Fibroblast of the aortic adventitia (primary cell): ENCODE data around the gene MEOX1. TPM values are rescaled to one million over a fixed set of nuclear protein-coding genes. Genes with fewer than 3 reads are reported as not detected.

Experiments used
- DNase-seq: peaks from one replicate; pipeline ENCODE4 v3.0.0-alpha.2; 2010; ENCODE audit warnings: low read depth
- H3K4me3 ChIP-seq: 2 replicates; pipeline ENCODE4 v1.5.1; 2011; ENCODE audit warnings: low read depth, mild to moderate bottlenecking, control low read depth, low read length, moderate library complexity
- total RNA-seq: library from RNA; depleted of rRNA; stranded (reverse); fragments of >200 nt; gene quantifications from 2 replicates; pipeline ENCODE4 v1.2.3, GENCODE V29; 2012; ENCODE audit warnings: low replicate concordance
- TF ChIP-seq, protein P1 (sequence below): IDR thresholded peaks from 2 replicates; pipeline ENCODE4 v1.5.1; 2011; ENCODE audit warnings: mild to moderate bottlenecking, low read length, control low read depth, inconsistent platforms; ENCODE audit not compliant: insufficient read depth

The MEOX1 gene
- total RNA-seq, 1 donor, result not detected

DNA sequence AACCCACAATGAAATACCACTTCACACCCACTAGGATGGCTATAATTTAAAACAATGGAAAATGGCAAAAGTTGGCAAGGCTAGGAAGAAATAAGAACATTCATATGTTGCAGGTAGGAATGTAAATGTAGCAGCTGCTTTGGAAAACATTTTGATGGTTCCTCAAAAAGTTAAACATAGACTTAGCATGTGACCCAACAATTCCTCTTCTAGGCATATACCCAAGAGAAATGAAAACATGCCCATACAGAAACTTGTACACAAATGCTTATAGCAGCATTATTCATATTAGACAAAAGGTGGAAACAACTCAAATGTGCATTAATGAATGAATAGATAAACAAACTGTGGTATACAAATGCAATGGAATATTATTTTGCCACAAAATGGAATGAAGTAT is 36.1 kb downstream of the MEOX1 start:
- TF ChIP-seq, protein P1, sequence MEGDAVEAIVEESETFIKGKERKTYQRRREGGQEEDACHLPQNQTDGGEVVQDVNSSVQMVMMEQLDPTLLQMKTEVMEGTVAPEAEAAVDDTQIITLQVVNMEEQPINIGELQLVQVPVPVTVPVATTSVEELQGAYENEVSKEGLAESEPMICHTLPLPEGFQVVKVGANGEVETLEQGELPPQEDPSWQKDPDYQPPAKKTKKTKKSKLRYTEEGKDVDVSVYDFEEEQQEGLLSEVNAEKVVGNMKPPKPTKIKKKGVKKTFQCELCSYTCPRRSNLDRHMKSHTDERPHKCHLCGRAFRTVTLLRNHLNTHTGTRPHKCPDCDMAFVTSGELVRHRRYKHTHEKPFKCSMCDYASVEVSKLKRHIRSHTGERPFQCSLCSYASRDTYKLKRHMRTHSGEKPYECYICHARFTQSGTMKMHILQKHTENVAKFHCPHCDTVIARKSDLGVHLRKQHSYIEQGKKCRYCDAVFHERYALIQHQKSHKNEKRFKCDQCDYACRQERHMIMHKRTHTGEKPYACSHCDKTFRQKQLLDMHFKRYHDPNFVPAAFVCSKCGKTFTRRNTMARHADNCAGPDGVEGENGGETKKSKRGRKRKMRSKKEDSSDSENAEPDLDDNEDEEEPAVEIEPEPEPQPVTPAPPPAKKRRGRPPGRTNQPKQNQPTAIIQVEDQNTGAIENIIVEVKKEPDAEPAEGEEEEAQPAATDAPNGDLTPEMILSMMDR, result no peak
- DNase-seq, result no peak
- H3K4me3 ChIP-seq, result no peak overlapping the region

DNA sequence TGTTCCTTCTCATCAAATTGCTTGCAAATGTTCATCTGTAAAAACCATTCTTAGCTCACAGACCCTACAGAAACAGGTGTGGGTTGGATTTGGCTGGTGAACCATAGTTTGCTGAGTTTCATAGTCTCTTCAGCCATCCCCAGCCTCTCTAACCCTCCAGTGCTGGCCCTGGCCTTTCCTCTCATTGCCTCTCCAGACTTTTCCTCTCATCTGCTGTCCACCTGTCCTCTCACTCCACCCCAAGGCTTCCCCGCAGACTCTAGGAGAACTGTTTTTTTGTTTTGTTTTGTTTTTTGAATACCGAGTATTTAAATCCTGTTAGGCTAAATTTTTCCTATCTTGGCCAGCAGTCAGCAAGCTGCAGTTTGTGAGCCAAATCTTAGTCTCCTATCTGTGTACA is 41.1 kb downstream of the MEOX1 start:
- DNase-seq, result no peak
- TF ChIP-seq, protein P1, result no peak
- no peak overlapping the region for H3K4me3 ChIP-seq

DNA sequence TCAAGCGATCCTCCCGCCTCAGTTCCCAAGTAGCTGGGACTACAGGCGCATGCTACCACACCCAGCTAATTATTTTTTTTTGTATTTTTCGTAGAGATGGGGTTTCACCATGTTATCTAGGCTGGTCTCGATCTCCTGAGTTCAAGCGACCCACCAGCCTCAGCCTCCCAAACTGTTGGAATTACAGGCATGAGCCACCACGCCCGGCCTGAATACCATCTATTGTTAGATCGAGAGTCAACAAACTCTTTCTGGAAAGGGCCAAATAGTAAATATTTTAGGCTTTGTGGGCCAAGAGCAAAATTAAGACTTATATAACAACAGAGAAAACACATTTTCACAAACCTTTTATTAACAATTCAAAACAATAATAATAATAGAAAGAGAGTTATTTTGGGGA is 41.6 kb downstream of the MEOX1 start:
- no peak overlapping the region for H3K4me3 ChIP-seq
- TF ChIP-seq, protein P1, result no peak
- no peak for DNase-seq

DNA sequence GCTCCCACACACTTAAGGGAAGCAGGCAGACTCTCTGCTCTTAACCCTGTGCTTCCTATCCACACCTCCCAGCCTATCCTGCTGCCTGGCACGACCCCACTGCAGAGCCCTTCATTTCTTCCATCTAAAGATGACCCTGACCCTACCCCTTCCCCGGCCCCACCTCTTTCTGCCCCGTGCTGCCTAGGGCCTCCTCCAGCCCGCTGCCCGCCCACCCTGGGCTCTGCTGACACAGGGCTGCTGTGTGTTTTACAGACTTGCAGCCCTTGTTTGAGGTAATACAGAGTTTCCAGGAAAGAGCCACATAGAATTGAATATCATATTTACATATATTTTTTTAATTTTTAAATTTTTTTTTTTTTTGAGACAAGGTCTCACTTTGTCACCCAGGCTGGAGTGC is 42.0 kb downstream of the MEOX1 start:
- no peak overlapping the region for H3K4me3 ChIP-seq
- TF ChIP-seq, protein P1, result no peak
- no peak for DNase-seq

DNA sequence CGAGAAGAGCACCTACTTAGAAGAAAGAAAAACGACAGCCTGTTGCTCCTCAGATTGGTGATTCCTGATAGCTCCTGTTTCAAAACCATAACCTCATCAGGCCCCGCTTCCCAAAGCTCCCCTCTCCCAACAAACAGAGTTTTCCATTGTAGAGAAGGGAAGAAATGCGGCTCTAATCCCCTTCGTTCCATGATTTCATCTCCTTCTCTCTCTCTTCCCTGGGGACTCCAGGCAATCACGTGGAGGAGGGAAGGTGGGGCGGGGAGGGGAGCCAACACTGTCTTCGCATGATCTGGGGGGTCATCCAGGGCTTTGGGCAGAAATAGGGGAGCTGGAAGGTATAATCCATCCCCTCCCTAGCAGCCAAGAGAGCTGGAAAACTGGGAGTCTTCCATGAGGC is 43.4 kb downstream of the MEOX1 start:
- TF ChIP-seq, protein P1, result no peak
- no peak overlapping the region for H3K4me3 ChIP-seq
- DNase-seq, result no peak

GRCh38 chr17:43616852-43617251 is 44.9 kb downstream of the MEOX1 start:
- no peak for DNase-seq
- TF ChIP-seq, protein P1, result no peak
- no peak overlapping the region for H3K4me3 ChIP-seq

- TF ChIP-seq, protein P1, result no peak
- DNase-seq, result no peak
- H3K4me3 ChIP-seq, result no peak overlapping the region
These were observed 45.3 kb downstream of the MEOX1 start for GRCh38 chr17:43616421-43616820.
